ENCODE data around the gene SYNPO2. TPM values are rescaled to one million over a fixed set of nuclear protein-coding genes. Genes with fewer than 3 reads are reported as not detected.
"Not testable (repeated sequence)": the region's sequence is repeated elsewhere in the genome, so short reads cannot be mapped to it uniquely, and the experiment has no call there.

SYNPO2 gene
- total and polyA plus RNA-seq, 8 donors = 2.8 to 30.7 (median 4.6) TPM

DNA sequence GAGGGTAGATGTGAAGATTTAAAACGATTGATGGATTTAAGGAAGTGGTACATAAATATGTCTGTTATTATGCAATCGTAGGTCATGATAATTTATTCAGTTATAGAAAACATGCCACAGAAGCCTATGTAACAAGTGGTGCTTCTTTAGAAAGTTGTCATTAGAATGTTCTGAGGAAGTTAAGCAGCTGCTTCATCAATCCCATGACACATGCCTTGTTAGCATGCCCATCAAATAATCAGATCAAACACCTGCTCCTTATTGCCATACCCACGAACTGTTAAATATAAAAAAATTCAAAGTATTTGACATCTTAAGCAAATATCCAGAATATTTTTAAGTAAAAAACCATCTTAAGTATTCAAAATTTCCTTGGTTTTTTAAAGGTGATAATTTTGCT lies 170.6 kb downstream of the SYNPO2 start:
- H3K4me3 ChIP-seq = no peak overlapping the region
- H3K4me1 ChIP-seq = no peaks in the 10 kb centered on the region
- no peak overlapping the region for H3K27ac ChIP-seq
- no peaks in the 10 kb centered on the region for H3K9me3 ChIP-seq
- TF ChIP-seq, protein P1, sequence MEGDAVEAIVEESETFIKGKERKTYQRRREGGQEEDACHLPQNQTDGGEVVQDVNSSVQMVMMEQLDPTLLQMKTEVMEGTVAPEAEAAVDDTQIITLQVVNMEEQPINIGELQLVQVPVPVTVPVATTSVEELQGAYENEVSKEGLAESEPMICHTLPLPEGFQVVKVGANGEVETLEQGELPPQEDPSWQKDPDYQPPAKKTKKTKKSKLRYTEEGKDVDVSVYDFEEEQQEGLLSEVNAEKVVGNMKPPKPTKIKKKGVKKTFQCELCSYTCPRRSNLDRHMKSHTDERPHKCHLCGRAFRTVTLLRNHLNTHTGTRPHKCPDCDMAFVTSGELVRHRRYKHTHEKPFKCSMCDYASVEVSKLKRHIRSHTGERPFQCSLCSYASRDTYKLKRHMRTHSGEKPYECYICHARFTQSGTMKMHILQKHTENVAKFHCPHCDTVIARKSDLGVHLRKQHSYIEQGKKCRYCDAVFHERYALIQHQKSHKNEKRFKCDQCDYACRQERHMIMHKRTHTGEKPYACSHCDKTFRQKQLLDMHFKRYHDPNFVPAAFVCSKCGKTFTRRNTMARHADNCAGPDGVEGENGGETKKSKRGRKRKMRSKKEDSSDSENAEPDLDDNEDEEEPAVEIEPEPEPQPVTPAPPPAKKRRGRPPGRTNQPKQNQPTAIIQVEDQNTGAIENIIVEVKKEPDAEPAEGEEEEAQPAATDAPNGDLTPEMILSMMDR (IDR thresholded peaks at IDR 0.05) = no peak
- intact Hi-C loops (cut with DNase I) = no loop called here
- no peaks in the 10 kb centered on the region for H3K27me3 ChIP-seq
- H3K36me3 ChIP-seq = no peaks in the 10 kb centered on the region
- DNase-seq (no peak), ATAC-seq (no peak)

DNA sequence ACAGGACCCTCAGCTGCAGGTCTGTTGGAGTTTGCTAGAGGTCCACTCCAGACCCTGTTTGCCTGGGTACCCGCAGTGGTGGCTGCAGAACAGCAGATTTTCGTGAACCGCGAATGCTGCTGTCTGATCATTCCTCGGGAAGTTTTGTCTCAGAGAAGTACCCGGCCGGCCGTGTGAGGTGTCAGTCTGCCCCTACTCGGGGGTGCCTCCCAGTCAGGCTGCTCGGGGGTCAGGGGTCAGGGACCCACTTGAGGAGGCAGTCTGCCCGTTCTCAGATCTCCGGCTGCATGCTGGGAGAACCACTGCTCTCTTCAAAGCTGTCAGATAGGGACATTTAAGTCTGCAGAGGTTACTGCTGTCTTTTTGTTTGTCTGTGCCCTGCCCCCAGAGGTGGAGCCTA lies 178.5 kb downstream of the SYNPO2 start:
- H3K36me3 ChIP-seq; H3K9me3 ChIP-seq; H3K4me1 ChIP-seq; ATAC-seq; H3K4me3 ChIP-seq; DNase-seq; intact Hi-C loops (cut with DNase I); H3K27me3 ChIP-seq; H3K27ac ChIP-seq: not testable (repeated sequence)

GRCh38 chr4:119067670-119068360 lies 179.2 kb downstream of the SYNPO2 start:
- H3K4me1 ChIP-seq; H3K36me3 ChIP-seq; H3K4me3 ChIP-seq; H3K9me3 ChIP-seq; H3K27ac ChIP-seq; ATAC-seq; DNase-seq; H3K27me3 ChIP-seq; intact Hi-C loops (cut with DNase I): not testable (repeated sequence)

DNA sequence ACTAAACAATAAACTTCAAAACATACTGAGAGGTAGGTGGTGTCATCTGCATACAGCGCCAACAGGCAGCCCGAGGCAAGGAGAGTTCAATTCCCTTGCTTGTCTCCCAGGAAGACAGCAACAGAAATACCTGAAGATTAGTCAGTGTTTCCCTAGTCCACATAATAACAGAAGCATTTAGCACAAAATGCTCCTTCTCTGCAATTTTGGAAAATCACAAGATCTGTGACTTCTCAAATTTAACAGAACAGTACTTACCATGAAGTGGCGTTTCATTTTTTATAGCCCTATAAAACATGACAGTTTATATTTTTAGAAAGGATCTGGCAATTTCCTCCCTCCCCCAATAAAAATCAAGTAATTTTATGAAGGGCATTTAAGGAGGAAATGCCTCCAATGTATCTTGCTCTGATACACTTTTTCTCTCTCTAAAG lies 179.9 kb downstream of the SYNPO2 start:
- H3K4me3 ChIP-seq = no peak overlapping the region
- no peaks in the 10 kb centered on the region for H3K4me1 ChIP-seq
- TF ChIP-seq, protein P1 (IDR thresholded peaks at IDR 0.05) = no peak
- no peaks in the 10 kb centered on the region for H3K27me3 ChIP-seq
- H3K9me3 ChIP-seq = no peaks in the 10 kb centered on the region
- no peak overlapping the region for H3K27ac ChIP-seq
- intact Hi-C loops (cut with DNase I) = no loop called here
- ATAC-seq (no peak), DNase-seq (no peak)
- no peaks in the 10 kb centered on the region for H3K36me3 ChIP-seq

DNA sequence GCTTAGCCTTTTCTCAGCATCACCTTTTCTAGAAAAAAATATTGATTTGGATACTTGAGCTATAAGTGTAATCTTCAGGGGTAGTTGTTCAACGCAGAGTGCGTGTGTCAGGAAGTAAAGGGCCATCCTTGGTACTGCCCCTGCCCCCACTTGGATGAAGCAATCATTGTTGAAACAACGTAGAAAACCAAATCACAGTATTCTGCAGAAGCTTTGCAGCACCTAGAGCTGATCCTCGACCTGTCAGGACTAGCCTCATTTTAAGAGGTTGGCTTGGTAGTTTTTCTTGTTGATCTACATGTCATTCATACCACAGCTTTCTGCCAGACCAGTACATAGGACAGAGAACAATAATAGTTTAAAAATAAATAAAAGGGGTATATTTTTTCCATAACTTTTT lies 181.6 kb downstream of the SYNPO2 start:
- no peaks in the 10 kb centered on the region for H3K36me3 ChIP-seq
- H3K27ac ChIP-seq = no peak overlapping the region
- intact Hi-C loops (cut with DNase I) = no loop called here
- H3K9me3 ChIP-seq = no peaks in the 10 kb centered on the region
- H3K27me3 ChIP-seq = no peaks in the 10 kb centered on the region
- TF ChIP-seq, protein P1 (IDR thresholded peaks at IDR 0.05) = no peak
- ATAC-seq = peak; percentile 62
- H3K4me3 ChIP-seq = no peak overlapping the region
- no peaks in the 10 kb centered on the region for H3K4me1 ChIP-seq
- no peak for DNase-seq

DNA sequence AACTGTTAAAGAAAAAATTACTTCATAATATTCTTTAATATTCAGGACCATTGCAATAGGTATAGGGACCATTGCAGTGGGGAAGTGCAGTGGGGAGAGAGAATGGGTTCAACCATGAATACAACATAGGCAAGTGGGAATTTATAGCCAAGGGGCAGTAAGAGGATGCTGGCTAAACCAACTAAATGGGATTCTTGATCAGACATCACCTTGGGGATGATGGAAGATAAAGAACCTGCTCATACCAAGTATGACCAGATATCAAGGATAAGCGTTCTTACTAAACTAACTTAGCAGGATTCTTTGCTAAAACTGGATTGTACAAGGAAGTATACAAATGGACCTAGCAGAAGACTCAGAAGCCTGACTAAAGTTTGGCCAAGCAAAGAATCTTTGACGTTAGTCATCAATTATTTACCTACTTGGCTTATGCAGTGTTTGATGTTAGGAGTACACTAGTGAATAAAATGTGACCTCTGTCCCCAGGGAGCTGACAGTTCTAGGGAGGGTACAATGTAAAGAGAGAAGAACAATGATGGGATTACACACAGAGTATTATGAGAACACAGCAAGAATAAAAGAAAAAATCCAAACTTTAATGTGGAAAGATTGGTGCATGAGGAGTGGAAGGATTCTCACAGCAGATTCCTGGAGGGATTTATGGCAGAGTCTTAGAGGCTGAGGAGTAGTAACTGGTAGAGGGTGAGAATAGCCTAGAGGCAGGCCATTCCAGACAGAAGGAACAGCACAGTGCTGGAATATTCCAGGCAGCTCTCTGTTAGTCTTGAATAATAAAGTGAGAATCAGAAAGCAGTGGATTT lies 192.3 kb downstream of the SYNPO2 start:
- Histone ChIP-seq H3K36me3 (no peaks in the 10 kb centered on the region), H3K27me3 (no peaks in the 10 kb centered on the region), H3K4me1 (no peaks in the 10 kb centered on the region), H3K9me3 (no peaks in the 10 kb centered on the region), H3K27ac (no peak overlapping the region), H3K4me3 (no peak overlapping the region)
- no peak for DNase-seq
- intact Hi-C loops (cut with DNase I) = no loop called here
- TF ChIP-seq, protein P1 (IDR thresholded peaks at IDR 0.05) = no peak
- no peak for ATAC-seq

Measured in left lung (tissue), 10 donors.